HG03025 (cell line): ENCODE data around the gene ZSWIM8.
"Not testable (repeated sequence)": the region's sequence is repeated elsewhere in the genome, so short reads cannot be mapped to it uniquely, and the experiment has no call there.

Experiments used
- ATAC-seq: cut with Tn5 transposase; IDR thresholded peaks from one replicate; pipeline ENCODE4 v1.9.1; 2021; ENCODE audit warnings: mild to moderate bottlenecking, moderate library complexity; ENCODE audit not compliant: unreplicated experiment, low FRiP score

ZSWIM8 gene

GRCh38 chr10:73785211-73785720 is at the start of gene ZSWIM8:
TSS of gene ZSWIM8 (plus strand) at chr10:73785606. CDS start at chr10:73785879, 273 bp downstream.
- peak; percentile 64 for ATAC-seq

DNA sequence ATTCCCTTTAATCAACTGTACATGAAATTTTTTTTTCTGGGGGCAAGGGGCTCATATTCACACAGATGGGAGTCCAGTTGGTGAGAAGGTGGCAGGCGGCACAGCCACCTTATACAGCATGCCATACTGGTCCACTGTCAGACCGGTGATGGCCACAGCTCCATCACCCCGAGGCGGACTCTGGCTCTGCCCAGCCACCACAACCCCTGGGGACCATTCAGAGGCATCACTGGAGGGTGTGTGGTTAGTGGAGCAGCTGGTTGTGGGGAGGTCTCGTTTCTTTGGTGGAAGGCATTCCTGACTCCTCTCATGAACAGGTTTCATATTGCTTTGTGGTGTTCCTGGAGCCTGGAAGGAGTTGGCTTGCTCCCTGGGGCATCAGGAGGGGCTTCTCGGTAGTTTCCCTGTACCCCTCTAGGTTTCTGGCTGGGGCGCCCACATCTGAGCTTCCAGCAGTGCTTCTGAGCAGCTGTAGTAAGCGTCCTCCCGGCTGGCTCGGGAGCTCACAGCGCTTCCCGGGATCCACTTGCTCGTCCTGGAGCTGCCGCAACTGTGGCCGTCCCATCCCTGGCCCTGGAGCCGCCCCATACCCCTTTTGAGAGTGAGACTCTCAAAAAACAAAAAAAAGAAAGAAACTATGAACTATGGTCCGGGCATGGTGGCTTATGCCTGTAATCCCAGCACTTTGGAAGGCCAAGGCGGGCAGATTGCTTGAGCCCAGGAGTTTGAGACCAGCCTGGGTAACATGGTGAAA is 44.7 kb upstream of the ZSWIM8 start:
- ATAC-seq = not testable (repeated sequence)

GRCh38 chr10:73742454-73742734 is 43.0 kb upstream of the ZSWIM8 start:
- ATAC-seq = no peak

GRCh38 chr10:73743327-73743904 is 42.0 kb upstream of the ZSWIM8 start:
- ATAC-seq = no peak

GRCh38 chr10:73743905-73744663 is 41.3 kb upstream of the ZSWIM8 start, which contains the start of gene SEC24C:
TSS of gene SEC24C (plus strand) at chr10:73744372. CDS start at chr10:73746833, 2,461 bp downstream.
- peak; percentile 89 for ATAC-seq

- peak; percentile 37 for ATAC-seq
Measured at GRCh38 chr10:73744664-73744975, 40.8 kb upstream of the ZSWIM8 start.

DNA sequence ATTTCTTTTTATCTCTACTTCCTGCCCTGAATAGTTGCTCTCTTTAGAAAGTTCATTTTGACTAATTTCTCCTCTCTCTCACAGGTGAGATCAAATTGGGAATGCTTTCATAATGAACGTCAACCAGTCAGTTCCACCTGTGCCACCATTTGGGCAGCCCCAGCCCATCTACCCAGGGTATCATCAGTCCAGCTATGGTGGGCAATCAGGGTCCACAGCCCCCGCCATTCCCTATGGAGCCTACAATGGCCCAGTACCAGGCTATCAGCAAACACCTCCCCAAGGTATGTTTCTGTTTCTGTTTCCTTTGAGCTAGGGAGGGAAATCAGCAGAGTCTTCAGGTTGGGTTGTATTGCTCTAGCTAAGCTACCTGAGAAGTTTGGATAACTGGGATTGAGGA is 38.7 kb upstream of the ZSWIM8 start:
- no peak for ATAC-seq

DNA sequence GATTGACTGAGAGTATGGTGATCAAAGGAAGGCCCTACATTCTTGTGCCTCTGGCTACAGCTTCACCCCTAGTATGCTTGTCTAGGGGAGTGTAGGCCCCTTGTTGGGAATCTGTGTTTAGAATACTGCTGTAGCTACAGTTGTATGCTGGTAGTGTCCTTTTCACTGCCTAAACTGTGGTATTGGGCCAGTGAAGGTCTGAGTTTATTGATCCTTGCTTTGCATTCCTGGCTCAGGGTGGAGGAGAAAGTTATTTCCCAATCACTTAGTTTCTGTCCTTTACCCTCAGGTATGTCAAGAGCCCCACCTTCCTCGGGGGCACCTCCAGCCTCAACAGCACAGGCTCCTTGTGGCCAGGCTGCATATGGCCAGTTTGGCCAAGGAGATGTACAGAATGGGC is 34.6 kb upstream of the ZSWIM8 start:
- ATAC-seq = no peak

DNA sequence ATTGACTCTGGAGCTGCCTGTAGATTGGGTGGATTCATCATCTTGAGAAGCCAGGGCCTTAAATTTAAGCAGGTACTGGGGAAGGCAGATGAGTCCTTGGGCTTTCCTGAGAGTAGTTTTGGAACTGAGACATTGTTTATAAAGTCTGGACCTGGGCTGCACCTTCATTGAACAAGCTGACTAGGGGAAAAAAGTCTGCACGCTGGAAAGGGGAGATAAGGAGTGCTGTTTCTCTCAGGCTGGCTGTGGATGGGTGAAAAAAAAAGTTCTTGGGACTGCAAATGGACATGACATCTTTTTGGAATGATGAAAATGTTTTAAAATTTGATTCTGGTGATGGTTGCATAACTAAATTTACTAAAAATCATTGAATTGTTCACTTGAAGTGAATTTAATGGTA is 29.2 kb upstream of the ZSWIM8 start:
- no peak for ATAC-seq

GRCh38 chr10:73758704-73759511 is 26.5 kb upstream of the ZSWIM8 start:
- ATAC-seq = no peak

DNA sequence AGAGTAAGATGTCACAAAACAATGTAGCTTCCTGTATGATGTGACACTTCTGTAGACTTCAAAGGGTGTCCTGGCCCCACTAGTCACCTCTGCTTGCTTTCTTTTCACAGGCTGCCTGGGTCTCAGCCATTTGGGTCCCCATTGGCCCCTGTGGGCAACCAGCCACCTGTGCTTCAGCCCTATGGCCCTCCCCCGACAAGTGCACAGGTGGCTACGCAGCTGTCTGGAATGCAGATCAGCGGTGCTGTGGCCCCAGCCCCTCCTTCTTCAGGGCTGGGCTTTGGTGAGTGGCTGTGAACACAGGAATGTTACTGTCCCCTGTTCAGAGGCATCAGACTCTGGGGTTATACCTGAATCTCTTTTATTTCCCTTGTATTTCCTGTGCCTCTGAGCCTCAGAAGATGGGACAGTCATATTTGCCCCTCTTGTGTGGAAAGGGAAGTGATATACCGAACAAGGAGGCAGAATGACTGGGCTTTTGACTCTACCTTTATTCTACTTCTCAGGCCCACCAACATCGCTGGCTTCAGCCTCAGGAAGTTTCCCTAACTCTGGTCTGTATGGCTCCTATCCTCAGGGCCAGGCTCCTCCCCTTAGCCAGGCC is 25.8 kb upstream of the ZSWIM8 start:
- no peak for ATAC-seq

DNA sequence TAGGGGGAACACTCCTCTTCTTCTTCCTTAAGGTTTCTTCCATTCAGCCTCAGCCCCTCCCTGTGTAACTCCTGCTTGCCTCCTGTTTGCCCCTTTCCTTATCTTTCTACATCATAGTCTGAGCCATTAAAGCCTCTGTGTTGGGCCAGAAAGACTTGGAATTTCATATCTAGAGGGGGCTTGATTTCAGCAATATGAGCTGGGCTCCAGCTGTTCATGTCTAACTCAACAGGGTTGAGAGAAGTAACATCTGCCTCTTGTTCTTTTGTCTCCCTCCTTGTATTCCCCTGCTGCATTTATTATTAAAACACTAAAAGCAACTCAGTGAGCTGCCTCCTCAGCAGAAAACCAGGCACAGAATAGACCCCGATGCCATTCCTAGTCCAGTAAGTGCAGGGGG is 23.6 kb upstream of the ZSWIM8 start:
- no peak for ATAC-seq

DNA sequence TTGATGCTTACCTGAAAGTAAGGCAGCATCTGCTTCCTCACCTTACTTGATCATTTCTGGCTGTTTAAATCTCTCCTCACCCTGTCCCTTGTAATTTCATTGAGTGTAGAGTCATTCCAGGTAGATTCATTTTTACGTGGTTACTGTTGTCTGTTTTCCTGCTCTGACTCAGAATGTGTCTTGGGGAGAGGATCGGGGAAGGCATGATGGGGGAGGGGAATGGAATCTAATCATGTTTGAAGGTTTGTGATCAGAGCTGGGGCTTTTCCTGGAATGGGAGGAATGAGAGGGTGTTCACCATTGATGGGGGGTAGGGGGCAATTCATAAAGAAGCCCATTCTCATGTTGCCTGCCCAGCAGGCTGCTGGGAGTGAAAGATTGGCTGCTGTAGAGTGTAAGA is 22.5 kb upstream of the ZSWIM8 start:
- no peak for ATAC-seq

DNA sequence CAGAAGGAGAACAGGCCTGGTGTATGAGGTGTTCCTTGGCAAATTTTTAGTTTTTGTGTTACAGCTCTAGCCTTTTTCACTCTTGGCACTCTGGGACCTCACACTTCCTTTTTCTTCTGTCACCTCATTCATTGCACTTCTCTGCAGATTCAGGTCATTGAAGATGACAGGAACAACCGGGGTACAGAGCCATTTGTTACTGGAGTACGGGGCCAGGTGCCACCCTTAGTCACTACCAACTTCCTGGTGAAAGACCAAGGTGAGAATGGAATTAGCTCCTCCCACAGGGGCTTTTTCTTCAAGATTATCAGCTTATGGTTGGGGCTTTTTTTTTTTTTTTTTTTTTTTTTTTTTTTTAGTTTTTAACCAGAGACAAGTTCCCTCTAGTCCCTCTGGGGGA is 22.1 kb upstream of the ZSWIM8 start:
- ATAC-seq = no peak

DNA sequence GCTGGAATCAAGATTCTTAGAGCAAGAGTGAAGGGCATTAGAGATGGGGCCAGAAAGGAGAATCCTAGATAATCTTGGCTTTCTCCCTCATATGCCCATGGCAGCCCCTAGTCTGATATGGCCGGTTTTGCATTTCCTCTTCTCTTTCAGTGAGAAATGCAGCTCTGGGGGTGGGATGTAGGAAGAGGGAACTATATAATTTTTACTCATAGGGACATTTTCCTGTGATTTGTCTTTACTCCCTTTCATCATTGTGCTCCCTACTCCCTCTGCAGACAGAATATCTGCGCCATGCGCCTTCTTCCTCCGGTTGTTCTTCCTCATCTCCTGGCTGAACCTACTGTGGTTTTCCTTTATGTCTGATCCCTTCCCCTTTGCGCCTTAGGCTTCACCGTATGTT is 20.3 kb upstream of the ZSWIM8 start:
- no peak for ATAC-seq

- ATAC-seq = no peak
Measured at GRCh38 chr10:73768881-73769280, 16.5 kb upstream of the ZSWIM8 start.

DNA sequence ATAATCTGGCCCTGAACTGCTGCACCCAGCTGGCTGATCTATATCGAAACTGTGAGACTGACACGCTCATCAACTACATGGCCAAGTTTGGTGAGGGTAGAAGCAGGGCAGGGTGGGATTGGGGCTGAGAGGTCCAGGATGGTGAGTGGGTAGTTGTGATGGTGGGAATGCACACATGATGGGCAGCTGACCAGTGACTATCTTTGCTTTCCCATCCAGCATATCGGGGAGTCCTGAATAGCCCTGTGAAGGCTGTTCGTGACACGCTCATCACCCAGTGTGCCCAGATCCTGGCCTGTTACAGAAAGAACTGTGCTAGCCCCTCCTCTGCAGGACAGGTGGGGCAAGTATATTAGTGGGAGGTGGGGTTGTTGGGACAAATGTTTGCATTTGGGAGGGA is 16.0 kb upstream of the ZSWIM8 start:
- no peak for ATAC-seq

- ATAC-seq = peak; percentile 1
Measured at GRCh38 chr10:73771722-73772280, 13.6 kb upstream of the ZSWIM8 start.

GRCh38 chr10:73772281-73773151 is 12.9 kb upstream of the ZSWIM8 start:
- peak; percentile 55 for ATAC-seq
